ENCODE data around the gene PCSK4. TPM values are rescaled to one million over a fixed set of nuclear protein-coding genes. Genes with fewer than 3 reads are reported as not detected.

The PCSK4 gene
- total and polyA plus RNA-seq, 10 of the 15 experiments (the other 5 are each of a cell fraction or from before 2014, with no cell fraction given), result 0.27 to 0.99 (median 0.40) TPM; not detected in 3

DNA sequence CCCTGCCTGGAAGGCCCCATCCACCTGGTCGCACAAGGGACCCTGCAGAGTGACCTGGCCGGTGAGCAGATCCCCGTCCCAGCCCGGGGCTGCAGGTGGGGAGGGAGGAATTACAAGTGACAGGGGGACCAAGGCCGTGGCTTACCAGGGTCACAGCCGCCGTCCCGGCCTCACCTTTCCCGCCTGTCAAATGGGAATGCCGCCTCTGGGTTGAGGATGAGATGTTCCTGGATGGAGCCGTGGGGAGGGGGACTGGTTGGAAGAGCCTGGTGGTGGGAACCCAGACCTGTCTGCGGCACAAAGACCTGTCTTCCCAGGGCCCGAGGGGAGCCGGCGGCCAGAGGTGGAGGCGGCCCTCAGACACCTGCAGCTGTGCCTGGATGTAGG is 39.3 kb upstream of the PCSK4 start (continued):
- TF ChIP-seq, protein P1, sequence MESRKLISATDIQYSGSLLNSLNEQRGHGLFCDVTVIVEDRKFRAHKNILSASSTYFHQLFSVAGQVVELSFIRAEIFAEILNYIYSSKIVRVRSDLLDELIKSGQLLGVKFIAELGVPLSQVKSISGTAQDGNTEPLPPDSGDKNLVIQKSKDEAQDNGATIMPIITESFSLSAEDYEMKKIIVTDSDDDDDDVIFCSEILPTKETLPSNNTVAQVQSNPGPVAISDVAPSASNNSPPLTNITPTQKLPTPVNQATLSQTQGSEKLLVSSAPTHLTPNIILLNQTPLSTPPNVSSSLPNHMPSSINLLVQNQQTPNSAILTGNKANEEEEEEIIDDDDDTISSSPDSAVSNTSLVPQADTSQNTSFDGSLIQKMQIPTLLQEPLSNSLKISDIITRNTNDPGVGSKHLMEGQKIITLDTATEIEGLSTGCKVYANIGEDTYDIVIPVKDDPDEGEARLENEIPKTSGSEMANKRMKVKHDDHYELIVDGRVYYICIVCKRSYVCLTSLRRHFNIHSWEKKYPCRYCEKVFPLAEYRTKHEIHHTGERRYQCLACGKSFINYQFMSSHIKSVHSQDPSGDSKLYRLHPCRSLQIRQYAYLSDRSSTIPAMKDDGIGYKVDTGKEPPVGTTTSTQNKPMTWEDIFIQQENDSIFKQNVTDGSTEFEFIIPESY (IDR thresholded peaks at IDR 0.05), result no peak
- TF ChIP-seq YBX1 (IDR thresholded peaks at IDR 0.05) (no peak), JUND (IDR thresholded peaks at IDR 0.05; ENCODE audit: low read depth, low read length) (no peak), CUX1 (IDR thresholded peaks at IDR 0.05; ENCODE audit: insufficient replicate concordance, low read depth, low read length) (no peak), NR2F1 (conservative IDR thresholded peaks at IDR 0.05) (no peak), STAT3 (IDR thresholded peaks at IDR 0.05; ENCODE audit: low read depth, low read length) (no peak), POU2F2 (IDR thresholded peaks at IDR 0.05; ENCODE audit: borderline replicate concordance, low read depth, low read length) (no peak), SMAD1 (IDR thresholded peaks at IDR 0.05; ENCODE audit: low read depth, partially characterized antibody) (no peak)

Data from GM12878 (cell line).